A549 (cell line): Measurements from ENCODE around the gene FGD4. TPM values are rescaled to one million over a fixed set of nuclear protein-coding genes. Genes with fewer than 3 reads are reported as not detected.
A peak's percentile ranks its signal among the peaks of the same experiment; 100 is the strongest.

Experiments used
- CBX2 ChIP-seq: fragments of 200-600 bp; sonication (generic); IDR thresholded peaks from 2 replicates; pipeline ENCODE4 v1.6.1; 2016; ENCODE audit warnings: low read depth, mild to moderate bottlenecking, borderline replicate concordance
- CBX8 ChIP-seq: fragments of 200-600 bp; sonication (generic); IDR thresholded peaks from 2 replicates; pipeline ENCODE4 v1.6.1; 2016
- CEBPB ChIP-seq, 2 experiments: fragments of >200 bp in 1 of 2; sonication (Bioruptor Twin) in 1 of 2; formaldehyde crosslinking in 1 of 2; IDR thresholded peaks; 2 replicates each; pipeline ENCODE4 v1.6.1; 2012 to 2016
- EHMT2 ChIP-seq: fragments of 200-600 bp; sonication (generic); IDR thresholded peaks from 2 replicates; pipeline ENCODE4 v1.6.1; 2016; ENCODE audit warnings: antibody characterized with exemption, low read depth, mild to moderate bottlenecking, moderate library complexity
- ESRRA ChIP-seq: fragments of 150-350 bp; IDR thresholded peaks from 2 replicates; pipeline ENCODE4 v1.6.1; 2014; ENCODE audit warnings: mild to moderate bottlenecking, low read length, borderline replicate concordance
- FOSL2 ChIP-seq, 2 experiments: fragments of 450-650 bp in 1 of 2; fragments of >200 bp in 1 of 2; sonication (Bioruptor Twin) in 1 of 2; formaldehyde crosslinking; IDR thresholded peaks; 2 replicates each; pipeline versions ENCODE4 v1.5.0 to v1.6.1; 2016 to 2020; ENCODE audit warnings: mild to moderate bottlenecking in 1 of 2, moderate library complexity in 1 of 2
- GATA3 ChIP-seq: IDR thresholded peaks from 2 replicates; pipeline ENCODE4 v1.6.1; 2012; ENCODE audit warnings: borderline replicate concordance
- HOXB13 ChIP-seq: fragments of 250-450 bp; sonication (Bioruptor Pico); IDR thresholded peaks from 2 replicates; pipeline ENCODE4 v1.5.0; 2020; ENCODE audit warnings: low read depth, mild to moderate bottlenecking, moderate library complexity
- HOXB5 ChIP-seq: fragments of 250-450 bp; sonication (Bioruptor Pico); IDR thresholded peaks from 2 replicates; pipeline ENCODE4 v1.5.0; 2020; ENCODE audit warnings: mild to moderate bottlenecking, moderate library complexity
- JUN ChIP-seq, 2 experiments: fragments of >200 bp; sonication (Bioruptor Twin); formaldehyde crosslinking; IDR thresholded peaks; 2 replicates in 1 of 2; 3 replicates in 1 of 2; pipeline ENCODE4 v1.6.1; 2016 to 2017
- JUNB ChIP-seq: fragments of >200 bp; sonication (Bioruptor Twin); formaldehyde crosslinking; IDR thresholded peaks from 2 replicates; pipeline ENCODE4 v1.6.1; 2016
- KDM1A ChIP-seq: fragments of 200-600 bp; sonication (generic); IDR thresholded peaks from 2 replicates; pipeline ENCODE4 v1.6.1; 2016; ENCODE audit warnings: low read depth, mild to moderate bottlenecking
- KDM5A ChIP-seq: fragments of 200-600 bp; sonication (generic); IDR thresholded peaks from 2 replicates; pipeline ENCODE4 v1.6.1; 2016; ENCODE audit warnings: antibody characterized with exemption, mild to moderate bottlenecking
- MAZ ChIP-seq: fragments of 150-350 bp; IDR thresholded peaks from 2 replicates; pipeline ENCODE4 v1.6.1; 2014; ENCODE audit warnings: antibody characterized with exemption, low read depth, low read length, borderline replicate concordance
- MYC ChIP-seq: IDR thresholded peaks from 2 replicates; pipeline ENCODE4 v1.6.1; 2012; ENCODE audit warnings: mild to moderate bottlenecking, inconsistent platforms, low read length, improper control_type of control experiment, borderline replicate concordance
- NR3C1 ChIP-seq: fragments of >200 bp; sonication (Bioruptor Twin); formaldehyde crosslinking; IDR thresholded peaks from 3 replicates; pipeline ENCODE4 v1.6.1; 2017
- PHF8 ChIP-seq: fragments of 200-600 bp; sonication (generic); IDR thresholded peaks from 2 replicates; pipeline ENCODE4 v1.6.1; 2016; ENCODE audit warnings: low read depth, mild to moderate bottlenecking, antibody characterized with exemption, moderate library complexity, borderline replicate concordance
- POLR2AphosphoS2 ChIP-seq: conservative IDR thresholded peaks from 2 replicates; pipeline ENCODE4 v1.6.1; 2012; ENCODE audit warnings: low read length, improper control_type of control experiment, inconsistent platforms
- RAD21 ChIP-seq, 2 experiments: fragments of >200 bp in 1 of 2; sonication (Bioruptor Twin) in 1 of 2; formaldehyde crosslinking in 1 of 2; IDR thresholded peaks in 1 of 2; conservative IDR thresholded peaks in 1 of 2; 2 replicates in 1 of 2; 3 replicates in 1 of 2; pipeline ENCODE4 v1.6.1; 2012 to 2018; ENCODE audit warnings: inconsistent platforms in 1 of 2
- RARB ChIP-seq: fragments of 250-450 bp; sonication (Bioruptor Pico); IDR thresholded peaks from 2 replicates; pipeline ENCODE4 v1.8.0; 2021; ENCODE audit warnings: mild to moderate bottlenecking, moderate library complexity
- SMC3 ChIP-seq: fragments of >200 bp; sonication (Bioruptor Twin); formaldehyde crosslinking; IDR thresholded peaks from 3 replicates; pipeline ENCODE4 v1.6.1; 2018; ENCODE audit warnings: inconsistent platforms
- SREBF2 ChIP-seq: fragments of 450-650 bp; IDR thresholded peaks from 2 replicates; pipeline ENCODE4 v1.6.1; 2014; ENCODE audit warnings: mild to moderate bottlenecking, moderate library complexity
- TP53 ChIP-seq: fragments of 250-450 bp; sonication (Bioruptor Pico); IDR thresholded peaks from 2 replicates; pipeline ENCODE4 v1.5.0; 2021; ENCODE audit warnings: mild to moderate bottlenecking, moderate library complexity
- ZNF302 ChIP-seq: fragments of 250-450 bp; sonication (Bioruptor Pico); IDR thresholded peaks from 2 replicates; pipeline ENCODE4 v1.9.0; 2021; ENCODE audit warnings: inconsistent platforms, mild to moderate bottlenecking, moderate library complexity
- ZSCAN20 ChIP-seq: fragments of 250-450 bp; sonication (Bioruptor Pico); IDR thresholded peaks from 2 replicates; pipeline ENCODE4 v1.8.0; 2022; ENCODE audit warnings: mild to moderate bottlenecking, moderate library complexity
- polyA plus RNA-seq, 4 experiments: library from polyadenylated mRNA; depleted of rRNA in 3 of 4; stranded (reverse); fragments of >200 nt; fragmentation: RNase III in 1 of 4; extraction: RNeasy Plus Mini Kit Qiagen cat#74134 plus additional on column Dnase treatment in 1 of 4; gene quantifications; 2 replicates in 3 of 4; 3 replicates in 1 of 4; pipeline ENCODE4 v1.2.3, GENCODE V29; 2011 to 2017
- TF ChIP-seq, protein P1 (sequence below): IDR thresholded peaks from 2 replicates; pipeline ENCODE4 v1.6.1; 2012
- TF ChIP-seq, protein P2 (sequence below): IDR thresholded peaks from 2 replicates; pipeline ENCODE4 v1.6.1; 2012; ENCODE audit warnings: low read depth, borderline replicate concordance
- TF ChIP-seq, protein P3 (sequence below): fragments of 250-450 bp; sonication (Bioruptor Pico); IDR thresholded peaks from 2 replicates; pipeline ENCODE4 v1.5.0; 2020; ENCODE audit warnings: low read depth, mild to moderate bottlenecking, moderate library complexity
- TF ChIP-seq, protein P4 (sequence below): IDR thresholded peaks from 2 replicates; pipeline ENCODE4 v1.6.1; 2012
- TF ChIP-seq, protein P5 (sequence below): fragments of 200-600 bp; sonication (generic); IDR thresholded peaks from 2 replicates; pipeline ENCODE4 v1.6.1; 2016; ENCODE audit warnings: antibody characterized with exemption, mild to moderate bottlenecking, moderate library complexity
- TF ChIP-seq, protein P6 (sequence below): fragments of 150-350 bp; IDR thresholded peaks from 2 replicates; pipeline ENCODE4 v1.6.1; 2014; ENCODE audit warnings: low read depth, mild to moderate bottlenecking, low read length

Gene FGD4
- polyA plus RNA-seq, 2 of the 4 experiments (the other 2 are of a cell fraction), result 2.2 to 6.0 TPM

DNA sequence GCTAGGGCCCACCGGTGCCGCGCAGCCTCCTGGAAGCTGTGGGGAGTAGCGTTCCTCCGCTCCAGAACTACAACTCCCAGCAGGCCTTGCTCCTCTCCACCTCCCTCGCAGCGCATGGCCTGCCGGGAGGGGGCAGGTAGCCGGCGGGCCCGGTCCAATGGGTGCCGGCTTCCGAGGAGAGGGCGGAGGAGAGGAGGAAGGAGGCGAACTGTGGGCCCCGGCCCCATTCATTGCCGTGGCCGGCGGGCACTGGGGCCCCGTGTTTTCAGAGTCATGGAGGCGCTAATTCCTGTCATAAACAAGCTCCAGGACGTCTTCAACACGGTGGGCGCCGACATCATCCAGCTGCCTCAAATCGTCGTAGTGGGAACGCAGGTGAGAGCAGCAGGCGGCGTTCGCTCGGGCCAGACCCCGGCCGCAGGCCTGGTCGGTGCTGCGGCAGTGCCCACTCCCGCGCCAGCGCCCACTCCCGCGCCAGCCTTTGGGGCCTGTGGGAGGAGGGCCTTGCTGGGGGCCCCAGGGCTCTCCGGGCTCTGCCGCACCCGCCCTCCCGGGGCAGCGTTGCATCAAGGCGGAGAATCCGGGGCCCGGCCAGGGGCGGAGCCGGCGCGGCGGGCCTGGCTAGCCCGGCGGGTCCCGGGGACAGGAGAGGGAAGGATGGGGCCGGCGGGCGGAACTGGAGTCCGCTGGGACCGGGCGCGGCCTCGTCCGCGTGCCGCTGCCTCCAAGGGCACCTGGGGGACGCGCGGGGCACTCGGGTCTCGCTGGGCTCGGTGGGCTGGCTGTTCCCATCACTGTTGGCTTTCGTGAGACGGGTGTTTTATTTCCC, 279.9 kb downstream of the FGD4 start, which contains the start of gene DNM1L (continued):
- TF ChIP-seq RAD21 (conservative IDR thresholded peaks at IDR 0.05 in 1 of 2, IDR thresholded peaks at IDR 0.05 in 1 of 2), result no peak
- TF ChIP-seq RARB (CRISPR knock-in tag), result no peak
- TF ChIP-seq POLR2AphosphoS2, result no peak
- no peak for TF ChIP-seq MAZ
- no peak for TF ChIP-seq CBX2
- TF ChIP-seq MYC, result peak; percentile 77; the same call in 1 of the 2 replicates
- TF ChIP-seq, protein P1, sequence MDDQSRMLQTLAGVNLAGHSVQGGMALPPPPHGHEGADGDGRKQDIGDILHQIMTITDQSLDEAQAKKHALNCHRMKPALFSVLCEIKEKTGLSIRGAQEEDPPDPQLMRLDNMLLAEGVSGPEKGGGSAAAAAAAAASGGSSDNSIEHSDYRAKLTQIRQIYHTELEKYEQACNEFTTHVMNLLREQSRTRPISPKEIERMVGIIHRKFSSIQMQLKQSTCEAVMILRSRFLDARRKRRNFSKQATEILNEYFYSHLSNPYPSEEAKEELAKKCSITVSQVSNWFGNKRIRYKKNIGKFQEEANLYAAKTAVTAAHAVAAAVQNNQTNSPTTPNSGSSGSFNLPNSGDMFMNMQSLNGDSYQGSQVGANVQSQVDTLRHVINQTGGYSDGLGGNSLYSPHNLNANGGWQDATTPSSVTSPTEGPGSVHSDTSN, result no peak
- peak; percentile 99 for TF ChIP-seq PHF8
- TF ChIP-seq JUN (IDR thresholded peaks at IDR 0.05), result peak; percentile 73 to 80; a peak in 4 of 5 replicates
- no peak for TF ChIP-seq ZNF302
- no peak for TF ChIP-seq ZSCAN20 (CRISPR knock-in tag)
- no peak for TF ChIP-seq SMC3
- TF ChIP-seq FOSL2 (IDR thresholded peaks at IDR 0.05), result no peak
- no peak for TF ChIP-seq FOSL2 (CRISPR knock-in tag; IDR thresholded peaks at IDR 0.05)
- TF ChIP-seq JUNB, result no peak
- no peak for TF ChIP-seq HOXB13 (CRISPR knock-in tag)
- TF ChIP-seq CEBPB (IDR thresholded peaks at IDR 0.05), result no peak
- no peak for TF ChIP-seq TP53 (CRISPR knock-in tag)
- TF ChIP-seq GATA3, result no peak
- TF ChIP-seq NR3C1, result no peak
- no peak for TF ChIP-seq CBX8
- TF ChIP-seq, protein P2, sequence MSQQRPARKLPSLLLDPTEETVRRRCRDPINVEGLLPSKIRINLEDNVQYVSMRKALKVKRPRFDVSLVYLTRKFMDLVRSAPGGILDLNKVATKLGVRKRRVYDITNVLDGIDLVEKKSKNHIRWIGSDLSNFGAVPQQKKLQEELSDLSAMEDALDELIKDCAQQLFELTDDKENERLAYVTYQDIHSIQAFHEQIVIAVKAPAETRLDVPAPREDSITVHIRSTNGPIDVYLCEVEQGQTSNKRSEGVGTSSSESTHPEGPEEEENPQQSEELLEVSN, result no peak
- no peak for TF ChIP-seq HOXB5 (CRISPR knock-in tag)
- TF ChIP-seq, protein P3, sequence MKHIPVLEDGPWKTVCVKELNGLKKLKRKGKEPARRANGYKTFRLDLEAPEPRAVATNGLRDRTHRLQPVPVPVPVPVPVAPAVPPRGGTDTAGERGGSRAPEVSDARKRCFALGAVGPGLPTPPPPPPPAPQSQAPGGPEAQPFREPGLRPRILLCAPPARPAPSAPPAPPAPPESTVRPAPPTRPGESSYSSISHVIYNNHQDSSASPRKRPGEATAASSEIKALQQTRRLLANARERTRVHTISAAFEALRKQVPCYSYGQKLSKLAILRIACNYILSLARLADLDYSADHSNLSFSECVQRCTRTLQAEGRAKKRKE (CRISPR knock-in tag), result no peak
- peak; percentile 34; the same call in 1 of the 2 replicates for TF ChIP-seq KDM5A
- no peak for TF ChIP-seq KDM1A
- peak; percentile 15; the same call in 1 of the 2 replicates for TF ChIP-seq ESRRA
- TF ChIP-seq, protein P4, sequence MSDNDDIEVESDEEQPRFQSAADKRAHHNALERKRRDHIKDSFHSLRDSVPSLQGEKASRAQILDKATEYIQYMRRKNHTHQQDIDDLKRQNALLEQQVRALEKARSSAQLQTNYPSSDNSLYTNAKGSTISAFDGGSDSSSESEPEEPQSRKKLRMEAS, result peak; percentile 53; the same call in 1 of the 2 replicates
- TF ChIP-seq, protein P5, sequence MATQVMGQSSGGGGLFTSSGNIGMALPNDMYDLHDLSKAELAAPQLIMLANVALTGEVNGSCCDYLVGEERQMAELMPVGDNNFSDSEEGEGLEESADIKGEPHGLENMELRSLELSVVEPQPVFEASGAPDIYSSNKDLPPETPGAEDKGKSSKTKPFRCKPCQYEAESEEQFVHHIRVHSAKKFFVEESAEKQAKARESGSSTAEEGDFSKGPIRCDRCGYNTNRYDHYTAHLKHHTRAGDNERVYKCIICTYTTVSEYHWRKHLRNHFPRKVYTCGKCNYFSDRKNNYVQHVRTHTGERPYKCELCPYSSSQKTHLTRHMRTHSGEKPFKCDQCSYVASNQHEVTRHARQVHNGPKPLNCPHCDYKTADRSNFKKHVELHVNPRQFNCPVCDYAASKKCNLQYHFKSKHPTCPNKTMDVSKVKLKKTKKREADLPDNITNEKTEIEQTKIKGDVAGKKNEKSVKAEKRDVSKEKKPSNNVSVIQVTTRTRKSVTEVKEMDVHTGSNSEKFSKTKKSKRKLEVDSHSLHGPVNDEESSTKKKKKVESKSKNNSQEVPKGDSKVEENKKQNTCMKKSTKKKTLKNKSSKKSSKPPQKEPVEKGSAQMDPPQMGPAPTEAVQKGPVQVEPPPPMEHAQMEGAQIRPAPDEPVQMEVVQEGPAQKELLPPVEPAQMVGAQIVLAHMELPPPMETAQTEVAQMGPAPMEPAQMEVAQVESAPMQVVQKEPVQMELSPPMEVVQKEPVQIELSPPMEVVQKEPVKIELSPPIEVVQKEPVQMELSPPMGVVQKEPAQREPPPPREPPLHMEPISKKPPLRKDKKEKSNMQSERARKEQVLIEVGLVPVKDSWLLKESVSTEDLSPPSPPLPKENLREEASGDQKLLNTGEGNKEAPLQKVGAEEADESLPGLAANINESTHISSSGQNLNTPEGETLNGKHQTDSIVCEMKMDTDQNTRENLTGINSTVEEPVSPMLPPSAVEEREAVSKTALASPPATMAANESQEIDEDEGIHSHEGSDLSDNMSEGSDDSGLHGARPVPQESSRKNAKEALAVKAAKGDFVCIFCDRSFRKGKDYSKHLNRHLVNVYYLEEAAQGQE, result no peak
- TF ChIP-seq SREBF2, result no peak
- no peak for TF ChIP-seq EHMT2
- TF ChIP-seq, protein P6, sequence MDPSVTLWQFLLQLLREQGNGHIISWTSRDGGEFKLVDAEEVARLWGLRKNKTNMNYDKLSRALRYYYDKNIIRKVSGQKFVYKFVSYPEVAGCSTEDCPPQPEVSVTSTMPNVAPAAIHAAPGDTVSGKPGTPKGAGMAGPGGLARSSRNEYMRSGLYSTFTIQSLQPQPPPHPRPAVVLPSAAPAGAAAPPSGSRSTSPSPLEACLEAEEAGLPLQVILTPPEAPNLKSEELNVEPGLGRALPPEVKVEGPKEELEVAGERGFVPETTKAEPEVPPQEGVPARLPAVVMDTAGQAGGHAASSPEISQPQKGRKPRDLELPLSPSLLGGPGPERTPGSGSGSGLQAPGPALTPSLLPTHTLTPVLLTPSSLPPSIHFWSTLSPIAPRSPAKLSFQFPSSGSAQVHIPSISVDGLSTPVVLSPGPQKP, result no peak
- TF ChIP-seq, all 56 proteins: peak for 9
